ENCODE data around the gene CCN6. TPM values are rescaled to one million over a fixed set of nuclear protein-coding genes. Genes with fewer than 3 reads are reported as not detected.
A peak's percentile ranks its signal among the peaks of the same experiment; 100 is the strongest.

CCN6 gene
- total and polyA plus RNA-seq, 12 donors: not detected

- H3K27me3 ChIP-seq: no peaks in the 10 kb centered on the region
- intact Hi-C loops (cut with DNase I): no loop called here
- no peaks in the 10 kb centered on the region for H3K9me3 ChIP-seq
- peak overlapping the region in 8 of 10 donors; percentile 54 to 76 (median 68) for H3K27ac ChIP-seq
- peaks cover 0 to 37% (median 9%) of the 10 kb centered on the region in 9 donors for H3K4me1 ChIP-seq
- TF ChIP-seq CTCF (IDR thresholded peaks at IDR 0.05): no peak
- H3K36me3 ChIP-seq: no peaks in the 10 kb centered on the region
- DNase-seq: peak; percentile 47 to 52
- 58 to 59% methylated on average over 8 of the region's 8 CpGs for WGBS, 2 donors
- ATAC-seq: peak; percentile 53 to 94 (median 66)
- H3K4me3 ChIP-seq: no peak overlapping the region
Observed at GRCh38 chr6:112037783-112038216, 16.1 kb upstream of the CCN6 start.

- H3K36me3 ChIP-seq: no peaks in the 10 kb centered on the region
- H3K4me3 ChIP-seq: no peak overlapping the region
- no peak for TF ChIP-seq CTCF (IDR thresholded peaks at IDR 0.05)
- ATAC-seq (peak in 1 of 8 donors; percentile 16), DNase-seq (no peak)
- H3K27me3 ChIP-seq: no peaks in the 10 kb centered on the region
- intact Hi-C loops (cut with DNase I): no loop called here
- H3K4me1 ChIP-seq: peaks cover 0 to 38% (median 10%) of the 10 kb centered on the region in 9 donors
- 82 to 84% methylated on average over 5 of the region's 5 CpGs for WGBS, 2 donors
- no peaks in the 10 kb centered on the region for H3K9me3 ChIP-seq
- peak overlapping the region in 8 of 10 donors; percentile 54 to 76 (median 68) for H3K27ac ChIP-seq
Observed at GRCh38 chr6:112038268-112038667, 15.6 kb upstream of the CCN6 start.

- no peaks in the 10 kb centered on the region for H3K9me3 ChIP-seq
- no peaks in the 10 kb centered on the region for H3K27me3 ChIP-seq
- peaks cover 0 to 42% (median 12%) of the 10 kb centered on the region in 9 donors for H3K4me1 ChIP-seq
- peak overlapping the region in 8 of 10 donors; percentile 54 to 76 (median 68) for H3K27ac ChIP-seq
- 92 to 93% methylated on average over 15 of the region's 15 CpGs for WGBS, 2 donors
- ATAC-seq: no peak
- TF ChIP-seq CTCF (IDR thresholded peaks at IDR 0.05): no peak
- DNase-seq: no peak
- intact Hi-C loops (cut with DNase I): no loop called here
- no peaks in the 10 kb centered on the region for H3K36me3 ChIP-seq
- H3K4me3 ChIP-seq: no peak overlapping the region
Observed at GRCh38 chr6:112038756-112039430, 15.0 kb upstream of the CCN6 start.

- no peaks in the 10 kb centered on the region for H3K27me3 ChIP-seq
- no peak overlapping the region for H3K4me3 ChIP-seq
- no peak overlapping the region for H3K27ac ChIP-seq
- intact Hi-C loops (cut with DNase I): no loop called here
- H3K9me3 ChIP-seq: no peaks in the 10 kb centered on the region
- TF ChIP-seq CTCF (IDR thresholded peaks at IDR 0.05): no peak
- 76 to 93% methylated on average over 2 of the region's 2 CpGs for WGBS, 2 donors
- H3K36me3 ChIP-seq: no peaks in the 10 kb centered on the region
- ATAC-seq (no peak), DNase-seq (no peak)
- peaks cover 0 to 46% (median 15%) of the 10 kb centered on the region in 9 donors for H3K4me1 ChIP-seq
Observed at GRCh38 chr6:112039431-112039770, 14.5 kb upstream of the CCN6 start.

Data from heart right ventricle (tissue), 16 donors.